NCI-H1105 treated with DMSO at 0.1 percent for 48 hours (cell line): ENCODE data around the gene LTB.
"Not testable (repeated sequence)": the region's sequence is repeated elsewhere in the genome, so short reads cannot be mapped to it uniquely, and the experiment has no call there.

Source experiments
- DNase-seq: peaks from one replicate; lab custom pipeline; 2025; lab: John Stamatoyannopoulos, UW

The LTB gene

DNA sequence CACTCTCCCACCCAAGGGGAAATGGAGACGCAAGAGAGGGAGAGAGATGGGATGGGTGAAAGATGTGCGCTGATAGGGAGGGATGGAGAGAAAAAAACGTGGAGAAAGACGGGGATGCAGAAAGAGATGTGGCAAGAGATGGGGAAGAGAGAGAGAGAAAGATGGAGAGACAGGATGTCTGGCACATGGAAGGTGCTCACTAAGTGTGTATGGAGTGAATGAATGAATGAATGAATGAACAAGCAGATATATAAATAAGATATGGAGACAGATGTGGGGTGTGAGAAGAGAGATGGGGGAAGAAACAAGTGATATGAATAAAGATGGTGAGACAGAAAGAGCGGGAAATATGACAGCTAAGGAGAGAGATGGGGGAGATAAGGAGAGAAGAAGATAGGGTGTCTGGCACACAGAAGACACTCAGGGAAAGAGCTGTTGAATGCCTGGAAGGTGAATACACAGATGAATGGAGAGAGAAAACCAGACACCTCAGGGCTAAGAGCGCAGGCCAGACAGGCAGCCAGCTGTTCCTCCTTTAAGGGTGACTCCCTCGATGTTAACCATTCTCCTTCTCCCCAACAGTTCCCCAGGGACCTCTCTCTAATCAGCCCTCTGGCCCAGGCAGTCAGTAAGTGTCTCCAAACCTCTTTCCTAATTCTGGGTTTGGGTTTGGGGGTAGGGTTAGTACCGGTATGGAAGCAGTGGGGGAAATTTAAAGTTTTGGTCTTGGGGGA, 6.1 kb downstream of the LTB start:
- no peak for DNase-seq

DNA sequence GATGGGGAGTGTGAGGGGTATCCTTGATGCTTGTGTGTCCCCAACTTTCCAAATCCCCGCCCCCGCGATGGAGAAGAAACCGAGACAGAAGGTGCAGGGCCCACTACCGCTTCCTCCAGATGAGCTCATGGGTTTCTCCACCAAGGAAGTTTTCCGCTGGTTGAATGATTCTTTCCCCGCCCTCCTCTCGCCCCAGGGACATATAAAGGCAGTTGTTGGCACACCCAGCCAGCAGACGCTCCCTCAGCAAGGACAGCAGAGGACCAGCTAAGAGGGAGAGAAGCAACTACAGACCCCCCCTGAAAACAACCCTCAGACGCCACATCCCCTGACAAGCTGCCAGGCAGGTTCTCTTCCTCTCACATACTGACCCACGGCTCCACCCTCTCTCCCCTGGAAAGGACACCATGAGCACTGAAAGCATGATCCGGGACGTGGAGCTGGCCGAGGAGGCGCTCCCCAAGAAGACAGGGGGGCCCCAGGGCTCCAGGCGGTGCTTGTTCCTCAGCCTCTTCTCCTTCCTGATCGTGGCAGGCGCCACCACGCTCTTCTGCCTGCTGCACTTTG, 6.8 kb downstream of the LTB start, which contains the start of gene TNF:
TSS of gene TNF (plus strand) at position 231 of the 567 bp plus-strand sequence. CDS start at position 408, 177 bp downstream.
- DNase-seq, result no peak

DNA sequence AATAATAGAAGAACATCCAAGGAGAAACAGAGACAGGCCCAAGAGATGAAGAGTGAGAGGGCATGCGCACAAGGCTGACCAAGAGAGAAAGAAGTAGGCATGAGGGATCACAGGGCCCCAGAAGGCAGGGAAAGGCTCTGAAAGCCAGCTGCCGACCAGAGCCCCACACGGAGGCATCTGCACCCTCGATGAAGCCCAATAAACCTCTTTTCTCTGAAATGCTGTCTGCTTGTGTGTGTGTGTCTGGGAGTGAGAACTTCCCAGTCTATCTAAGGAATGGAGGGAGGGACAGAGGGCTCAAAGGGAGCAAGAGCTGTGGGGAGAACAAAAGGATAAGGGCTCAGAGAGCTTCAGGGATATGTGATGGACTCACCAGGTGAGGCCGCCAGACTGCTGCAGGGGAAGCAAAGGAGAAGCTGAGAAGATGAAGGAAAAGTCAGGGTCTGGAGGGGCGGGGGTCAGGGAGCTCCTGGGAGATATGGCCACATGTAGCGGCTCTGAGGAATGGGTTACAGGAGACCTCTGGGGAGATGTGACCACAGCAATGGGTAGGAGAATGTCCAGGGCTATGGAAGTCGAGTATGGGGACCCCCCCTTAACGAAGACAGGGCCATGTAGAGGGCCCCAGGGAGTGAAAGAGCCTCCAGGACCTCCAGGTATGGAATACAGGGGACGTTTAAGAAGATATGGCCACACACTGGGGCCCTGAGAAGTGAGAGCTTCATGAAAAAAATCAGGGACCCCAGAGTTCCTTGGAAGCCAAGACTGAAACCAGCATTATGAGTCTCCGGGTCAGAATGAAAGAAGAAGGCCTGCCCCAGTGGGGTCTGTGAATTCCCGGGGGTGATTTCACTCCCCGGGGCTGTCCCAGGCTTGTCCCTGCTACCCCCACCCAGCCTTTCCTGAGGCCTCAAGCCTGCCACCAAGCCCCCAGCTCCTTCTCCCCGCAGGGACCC, 7.8 kb downstream of the LTB start:
- no peak for DNase-seq

DNA sequence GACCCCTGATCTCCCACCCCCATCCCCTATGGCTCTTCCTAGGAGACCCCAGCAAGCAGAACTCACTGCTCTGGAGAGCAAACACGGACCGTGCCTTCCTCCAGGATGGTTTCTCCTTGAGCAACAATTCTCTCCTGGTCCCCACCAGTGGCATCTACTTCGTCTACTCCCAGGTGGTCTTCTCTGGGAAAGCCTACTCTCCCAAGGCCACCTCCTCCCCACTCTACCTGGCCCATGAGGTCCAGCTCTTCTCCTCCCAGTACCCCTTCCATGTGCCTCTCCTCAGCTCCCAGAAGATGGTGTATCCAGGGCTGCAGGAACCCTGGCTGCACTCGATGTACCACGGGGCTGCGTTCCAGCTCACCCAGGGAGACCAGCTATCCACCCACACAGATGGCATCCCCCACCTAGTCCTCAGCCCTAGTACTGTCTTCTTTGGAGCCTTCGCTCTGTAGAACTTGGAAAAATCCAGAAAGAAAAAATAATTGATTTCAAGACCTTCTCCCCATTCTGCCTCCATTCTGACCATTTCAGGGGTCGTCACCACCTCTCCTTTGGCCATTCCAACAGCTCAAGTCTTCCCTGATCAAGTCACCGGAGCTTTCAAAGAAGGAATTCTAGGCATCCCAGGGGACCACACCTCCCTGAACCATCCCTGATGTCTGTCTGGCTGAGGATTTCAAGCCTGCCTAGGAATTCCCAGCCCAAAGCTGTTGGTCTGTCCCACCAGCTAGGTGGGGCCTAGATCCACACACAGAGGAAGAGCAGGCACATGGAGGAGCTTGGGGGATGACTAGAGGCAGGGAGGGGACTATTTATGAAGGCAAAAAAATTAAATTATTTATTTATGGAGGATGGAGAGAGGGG, 8.8 kb downstream of the LTB start:
- no peak for DNase-seq

DNA sequence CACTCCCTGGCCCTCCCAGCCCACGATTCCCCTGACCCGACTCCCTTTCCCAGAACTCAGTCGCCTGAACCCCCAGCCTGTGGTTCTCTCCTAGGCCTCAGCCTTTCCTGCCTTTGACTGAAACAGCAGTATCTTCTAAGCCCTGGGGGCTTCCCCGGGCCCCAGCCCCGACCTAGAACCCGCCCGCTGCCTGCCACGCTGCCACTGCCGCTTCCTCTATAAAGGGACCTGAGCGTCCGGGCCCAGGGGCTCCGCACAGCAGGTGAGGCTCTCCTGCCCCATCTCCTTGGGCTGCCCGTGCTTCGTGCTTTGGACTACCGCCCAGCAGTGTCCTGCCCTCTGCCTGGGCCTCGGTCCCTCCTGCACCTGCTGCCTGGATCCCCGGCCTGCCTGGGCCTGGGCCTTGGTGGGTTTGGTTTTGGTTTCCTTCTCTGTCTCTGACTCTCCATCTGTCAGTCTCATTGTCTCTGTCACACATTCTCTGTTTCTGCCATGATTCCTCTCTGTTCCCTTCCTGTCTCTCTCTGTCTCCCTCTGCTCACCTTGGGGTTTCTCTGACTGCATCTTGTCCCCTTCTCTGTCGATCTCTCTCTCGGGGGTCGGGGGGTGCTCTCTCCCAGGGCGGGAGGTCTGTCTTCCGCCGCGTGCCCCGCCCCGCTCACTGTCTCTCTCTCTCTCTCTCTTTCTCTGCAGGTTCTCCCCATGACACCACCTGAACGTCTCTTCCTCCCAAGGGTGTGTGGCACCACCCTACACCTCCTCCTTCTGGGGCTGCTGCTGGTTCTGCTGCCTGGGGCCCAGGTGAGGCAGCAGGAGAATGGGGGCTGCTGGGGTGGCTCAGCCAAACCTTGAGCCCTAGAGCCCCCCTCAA, 9.9 kb downstream of the LTB start, which contains the start of gene LTA:
TSS of gene LTA (plus strand) at position 249 of the 871 bp plus-strand sequence. CDS start at position 703, 454 bp downstream.
- no peak for DNase-seq

DNA sequence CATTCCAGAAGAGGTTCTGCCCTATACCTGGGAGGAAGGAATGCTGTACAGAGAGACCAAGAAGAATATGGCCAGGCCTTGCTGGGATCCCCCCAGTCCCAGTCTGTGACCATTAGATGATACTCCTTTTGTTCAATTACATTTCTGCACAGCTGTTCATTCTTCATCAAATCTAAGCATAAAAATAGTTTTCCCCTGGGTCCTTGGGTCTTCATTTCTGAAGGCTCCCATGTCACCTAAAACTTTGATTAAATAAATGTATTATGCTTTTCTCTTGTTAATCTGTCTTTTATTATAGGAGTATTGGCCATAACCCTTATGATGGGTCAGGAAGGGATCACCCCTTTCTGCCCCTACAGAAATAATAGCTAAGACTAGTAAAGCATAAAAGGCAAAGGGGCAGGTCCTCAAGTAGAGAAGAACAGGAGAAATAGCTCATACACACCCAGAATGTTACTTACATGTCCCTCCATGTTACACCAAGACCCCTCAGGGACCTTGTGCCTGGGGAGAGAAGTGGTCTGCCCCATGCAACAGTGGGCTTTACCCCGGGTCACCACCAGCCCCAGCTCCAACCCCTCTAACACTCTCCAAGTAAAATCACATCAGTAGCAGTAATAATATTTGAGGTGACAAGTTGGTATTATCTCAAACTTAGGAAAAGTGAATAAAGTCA, 12.2 kb downstream of the LTB start:
- no peak for DNase-seq

DNA sequence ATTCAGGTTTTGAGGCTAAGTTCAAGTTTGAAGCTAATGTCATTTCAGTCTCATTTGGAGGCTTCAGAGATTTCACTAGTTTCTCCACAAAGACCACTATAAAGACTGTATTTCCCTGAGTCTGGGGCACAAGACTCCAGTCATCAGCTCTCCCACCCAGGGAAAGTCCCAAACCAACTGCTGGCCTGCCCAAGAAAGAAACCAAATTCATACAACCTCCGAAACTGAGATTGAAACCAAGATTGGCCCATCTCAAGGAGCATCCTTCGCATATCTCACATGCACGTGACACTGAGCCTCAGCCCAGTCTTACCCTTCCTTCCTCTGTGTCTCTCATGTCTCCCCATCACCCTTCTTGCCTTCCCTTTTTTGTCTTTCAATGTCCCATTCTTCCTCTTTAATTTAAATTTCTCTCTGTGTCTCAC, 13.7 kb downstream of the LTB start:
- DNase-seq, result no peak

DNA sequence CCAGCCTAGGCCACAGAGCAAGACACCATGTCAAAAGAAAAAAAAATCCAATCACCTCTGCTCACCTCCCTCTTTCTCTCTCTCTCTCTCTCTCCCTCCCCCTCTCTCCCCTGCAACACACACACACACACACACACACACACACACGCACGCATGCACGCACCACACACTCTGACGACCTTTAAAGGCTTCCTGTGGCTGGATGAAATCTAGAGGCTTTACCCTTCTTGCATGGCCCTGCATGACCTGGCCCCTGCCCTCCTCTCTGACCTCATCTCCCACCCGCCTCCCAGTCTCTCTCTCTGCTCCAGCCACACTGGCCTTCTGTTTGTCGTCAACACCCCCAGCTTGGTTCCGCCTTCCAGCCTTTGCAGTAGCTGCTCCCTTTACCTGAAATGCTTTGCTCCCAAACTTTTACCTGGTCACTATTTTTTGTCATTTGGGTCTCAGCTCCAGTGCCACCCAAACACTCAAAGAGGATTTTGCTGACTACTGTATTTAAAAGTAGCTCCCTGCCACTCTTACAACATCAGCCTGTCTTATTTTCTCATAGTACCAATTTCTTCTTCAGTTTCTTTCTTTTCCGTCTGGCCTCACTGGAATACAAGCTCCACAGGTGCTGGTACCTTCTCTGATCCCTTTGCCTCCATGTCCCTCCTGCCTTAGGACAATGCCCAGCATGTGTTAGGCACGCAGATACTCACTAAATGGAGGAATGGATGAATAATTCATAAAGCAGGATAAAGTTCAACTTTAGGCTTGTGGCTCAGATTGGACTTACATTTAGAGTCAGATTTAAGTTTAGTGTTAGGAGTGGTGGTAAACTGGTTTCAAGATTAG, 14.5 kb downstream of the LTB start:
- DNase-seq, result no peak

DNA sequence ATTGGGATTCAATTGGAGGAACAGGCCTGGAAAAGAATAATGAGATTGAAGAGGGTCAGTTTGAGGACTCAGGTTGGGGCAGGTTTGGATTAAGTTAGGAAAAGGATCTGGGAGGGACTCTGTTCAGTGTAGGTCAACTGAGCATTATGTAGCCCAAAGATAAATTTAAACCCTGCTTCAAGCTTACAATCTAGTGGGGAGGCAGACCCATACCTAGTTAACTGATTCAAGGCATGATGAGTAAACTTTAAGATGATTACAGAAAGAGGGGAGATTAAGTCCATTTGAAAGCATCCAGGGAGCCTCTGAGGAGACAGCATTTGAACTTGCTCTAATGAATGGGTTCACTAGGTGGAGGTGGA, 21.5 kb downstream of the LTB start:
- no peak for DNase-seq

DNA sequence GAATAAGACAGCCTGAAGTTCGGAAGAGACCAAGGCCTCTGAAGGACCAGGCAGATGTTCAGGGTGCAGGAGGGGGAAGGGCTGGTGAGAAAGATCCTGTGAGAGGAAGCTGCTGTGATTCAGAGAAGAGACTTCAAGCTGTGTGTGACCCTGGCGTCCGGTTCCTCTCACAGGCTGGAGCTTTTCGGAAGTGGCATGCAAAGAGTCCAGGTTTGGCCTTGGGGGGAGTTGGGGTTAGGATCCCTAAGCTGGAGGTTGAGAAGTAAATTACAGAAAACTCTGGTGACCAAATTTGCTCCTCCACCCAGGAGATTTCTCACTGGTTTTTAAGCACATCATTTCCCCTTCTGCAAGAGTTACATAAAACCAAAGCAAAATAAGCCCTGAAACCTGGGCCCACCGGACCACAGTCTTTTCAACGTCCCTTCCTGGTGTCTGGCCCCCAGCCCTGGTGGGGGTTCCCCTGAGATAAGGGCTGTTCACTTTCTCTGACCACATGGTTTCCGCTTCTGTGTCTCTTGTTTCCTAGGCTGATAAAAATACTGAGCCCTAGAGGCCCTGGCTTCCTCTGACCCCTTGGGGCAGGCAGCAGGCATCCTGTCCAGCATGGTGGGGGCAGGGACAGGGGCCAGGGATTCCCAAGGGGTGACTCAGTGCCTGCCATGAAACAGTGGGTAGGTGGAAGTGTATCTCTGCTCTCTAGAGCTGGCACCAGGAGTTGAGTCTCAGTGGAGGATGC, 22.1 kb downstream of the LTB start:
- DNase-seq, result no peak

DNA sequence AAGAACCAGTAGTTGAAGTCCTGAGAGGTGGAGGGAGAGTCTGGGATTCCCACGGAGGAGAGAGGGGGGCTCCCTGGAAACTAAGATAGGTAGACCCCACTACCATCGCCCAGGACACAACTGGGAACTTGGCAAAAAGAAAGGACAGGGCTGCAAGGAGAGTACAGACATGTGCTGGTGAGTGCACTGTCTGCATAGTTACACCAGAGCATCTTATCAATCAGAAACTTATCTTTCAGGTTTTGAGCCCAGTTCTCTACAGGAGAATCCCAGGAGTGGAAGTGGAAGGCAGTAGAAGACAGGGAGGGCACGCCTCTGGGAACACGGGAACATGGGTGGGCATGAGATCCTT, 22.6 kb downstream of the LTB start:
- DNase-seq, result no peak

DNA sequence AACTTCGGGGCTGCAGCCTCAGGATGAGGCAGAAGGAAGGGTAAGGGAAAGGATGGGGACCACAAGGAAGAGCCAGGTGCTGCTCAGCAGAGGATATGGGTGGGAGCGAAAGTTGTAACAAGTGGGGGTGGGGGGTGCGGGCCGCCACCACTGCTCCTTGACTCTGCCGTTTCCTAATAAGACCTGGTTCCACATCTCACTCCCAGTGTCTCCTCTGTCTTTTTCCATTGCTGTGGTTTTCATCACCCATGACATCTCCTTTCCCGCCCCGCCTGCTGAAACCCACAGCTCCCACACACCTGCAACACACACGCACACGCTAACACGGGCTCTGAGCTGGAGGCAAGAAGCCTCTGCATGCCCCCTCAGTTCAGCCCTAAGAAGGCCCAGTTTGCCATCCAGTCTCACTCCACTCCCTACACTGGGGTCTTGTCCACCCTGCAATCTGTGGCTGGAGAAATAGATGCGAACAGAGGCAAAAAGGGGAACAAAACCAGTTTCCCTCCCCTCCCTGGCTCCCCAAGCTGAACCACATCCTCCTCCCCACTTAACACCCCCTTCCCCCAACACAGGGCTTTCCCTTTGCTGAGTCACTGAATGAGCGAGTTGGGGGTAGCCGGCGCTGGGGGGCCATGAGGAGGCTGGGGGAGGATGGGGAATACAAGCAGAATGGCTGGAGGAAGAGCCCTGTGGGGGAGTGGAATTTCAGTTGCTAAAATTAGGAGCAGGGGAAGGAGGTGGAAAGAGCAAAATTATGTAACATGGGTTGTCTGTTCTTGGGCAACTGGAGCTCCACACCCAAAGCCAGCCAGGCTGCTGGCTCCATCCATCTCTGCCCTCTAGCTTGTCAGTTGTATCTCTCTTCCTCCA, 23.4 kb downstream of the LTB start:
- DNase-seq, result no peak

DNA sequence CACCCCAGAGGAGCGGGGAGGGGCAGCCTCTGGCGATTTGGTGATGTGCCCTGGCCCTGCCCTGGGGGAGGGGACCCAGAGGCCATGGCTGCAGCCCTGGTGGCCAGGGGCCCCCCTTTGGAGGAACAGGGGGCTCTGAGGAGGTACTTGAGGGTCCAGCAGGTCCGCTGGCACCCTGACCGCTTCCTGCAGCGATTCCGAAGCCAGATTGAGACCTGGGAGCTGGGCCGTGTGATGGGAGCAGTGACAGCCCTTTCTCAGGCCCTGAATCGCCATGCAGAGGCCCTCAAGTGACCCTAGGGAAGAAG, 24.0 kb downstream of the LTB start:
- DNase-seq, result no peak

DNA sequence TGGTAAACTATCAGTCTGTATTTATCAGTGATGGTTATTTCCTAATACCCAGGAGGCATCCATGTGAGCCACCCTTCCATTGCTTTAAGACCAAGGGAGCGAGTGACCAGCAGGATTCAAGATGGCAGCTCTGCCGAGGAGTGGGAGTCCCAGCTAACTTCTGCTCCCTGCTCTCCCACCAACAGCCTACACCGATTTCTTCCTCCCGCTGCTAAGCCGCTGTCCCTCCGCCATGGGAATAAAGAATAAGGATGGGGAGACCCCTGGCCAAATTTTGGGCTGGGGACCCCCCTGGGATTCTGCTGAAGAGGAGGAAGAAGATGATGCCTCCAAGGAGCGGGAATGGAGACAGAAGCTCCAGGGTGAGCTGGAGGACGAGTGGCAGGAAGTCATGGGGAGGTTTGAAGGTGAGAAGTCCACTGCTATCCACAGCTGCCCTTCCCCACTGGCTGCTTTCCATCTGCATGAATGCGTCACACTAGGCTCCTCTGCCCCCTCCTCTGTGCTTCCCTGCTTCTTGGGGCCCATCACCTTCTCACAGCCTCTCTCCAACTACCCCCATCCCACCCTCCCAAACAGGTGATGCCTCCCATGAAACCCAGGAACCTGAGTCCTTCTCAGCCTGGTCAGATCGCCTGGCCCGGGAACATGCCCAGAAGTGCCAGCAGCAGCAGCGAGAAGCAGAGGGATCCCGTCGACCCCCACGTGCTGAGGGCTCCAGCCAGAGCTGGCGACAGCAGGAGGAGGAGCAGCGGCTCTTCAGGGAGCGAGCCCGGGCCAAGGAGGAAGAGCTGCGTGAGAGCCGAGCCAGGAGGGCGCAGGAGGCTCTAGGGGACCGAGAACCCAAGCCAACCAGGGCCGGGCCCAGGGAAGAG, 24.5 kb downstream of the LTB start:
- no peak for DNase-seq

DNA sequence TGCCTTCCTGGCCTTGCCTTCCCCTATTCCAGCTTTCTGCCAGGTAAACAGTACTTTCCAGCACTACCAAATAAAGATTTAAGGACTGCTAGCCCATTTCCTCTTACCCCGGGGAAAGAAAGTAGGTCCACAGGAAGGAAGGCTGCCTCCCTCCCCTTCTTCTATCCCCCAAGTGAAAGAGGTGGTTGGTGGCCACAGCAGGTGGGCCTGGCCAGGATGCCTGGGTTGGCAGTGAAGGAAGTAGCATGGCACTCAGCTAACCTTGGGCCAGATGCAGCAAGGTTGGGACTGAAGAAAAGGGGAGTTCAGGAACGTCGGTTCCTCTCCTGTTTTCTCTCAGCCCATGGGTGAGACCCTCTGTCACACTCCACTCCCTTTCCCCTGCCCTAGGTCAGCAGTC, 25.9 kb downstream of the LTB start:
- DNase-seq, result no peak

DNA sequence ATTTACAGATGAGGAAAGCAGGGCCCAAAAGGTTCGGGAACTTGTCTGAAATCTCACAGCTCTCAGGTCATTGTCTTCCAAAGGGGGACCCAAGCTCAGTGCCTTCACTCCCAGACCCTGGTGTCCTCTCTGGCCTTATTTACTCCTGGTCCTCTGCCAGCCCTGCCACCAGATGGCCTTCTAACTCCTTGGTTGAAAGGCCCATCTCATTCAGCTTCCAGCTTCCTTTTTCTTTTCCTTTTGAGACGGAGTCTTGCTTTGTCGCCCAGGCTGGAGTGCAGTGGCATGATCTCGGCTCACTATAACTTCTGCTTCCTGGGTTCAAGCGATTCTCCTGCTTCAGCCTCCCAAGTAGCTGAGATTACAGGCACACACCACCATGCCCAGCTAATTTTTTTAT, 30.9 kb downstream of the LTB start:
- DNase-seq, result not testable (repeated sequence)

DNA sequence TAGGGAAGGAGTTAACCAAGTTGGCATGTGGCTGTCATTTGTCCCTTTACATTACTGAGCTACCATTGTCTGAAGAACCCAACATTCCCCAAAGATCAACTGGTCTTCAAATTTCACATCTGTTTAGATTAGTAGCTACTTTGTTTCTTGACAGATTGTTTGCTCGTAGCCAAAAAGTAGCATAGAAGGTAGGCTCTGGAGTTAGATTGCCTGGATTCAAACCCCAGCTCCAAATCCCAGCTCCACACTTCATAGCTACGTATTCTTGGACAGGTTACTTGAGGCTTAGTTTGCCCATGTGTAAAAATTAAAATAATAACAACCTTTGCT, 33.7 kb downstream of the LTB start:
- DNase-seq, result no peak
